ENCODE measurements around the gene CRADD. TPM values are rescaled to one million over a fixed set of nuclear protein-coding genes. Genes with fewer than 3 reads are reported as not detected.
A peak's percentile ranks its signal among the peaks of the same experiment; 100 is the strongest.

Gene CRADD
- total and polyA plus RNA-seq, 2 of the 4 experiments (the other 2 are of a cell fraction): 11.1 to 14.0 TPM

DNA sequence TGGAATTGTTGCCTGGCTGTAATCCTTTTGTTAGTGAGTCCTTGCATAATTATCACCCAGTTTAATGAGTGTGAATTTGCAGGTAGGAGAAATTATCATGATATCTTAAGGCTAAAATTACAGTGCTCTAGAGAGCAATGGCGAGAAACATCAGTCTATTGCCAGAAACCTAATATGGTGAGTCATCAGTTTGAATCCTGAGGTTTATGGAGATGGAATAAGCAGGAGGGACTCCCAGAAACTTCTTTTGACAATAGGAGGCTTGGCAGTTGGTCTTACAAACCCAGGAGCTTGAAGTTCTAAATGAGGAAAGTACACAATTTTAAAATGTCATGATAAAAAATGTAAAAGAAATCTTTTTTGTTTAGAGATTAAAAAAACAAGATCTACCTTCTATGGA lies 31.5 kb upstream of the CRADD start:
- H3K56ac ChIP-seq (ENCODE audit: extremely low read depth, insufficient read depth, low read length): no peak overlapping the region
- H3K4ac ChIP-seq (ENCODE audit: low read depth, low read length): no peak overlapping the region
- no peak overlapping the region for H2AFZ ChIP-seq (replicated peaks; ENCODE audit: low read length, poor library complexity)
- WGBS, 2 experiments (ENCODE audit: extremely low coverage in 2 of 2, insufficient read length in 1 of 2): no CpG with 5 or more reads among the region's 1 CpG
- CTCF ChIA-PET: interaction anchor here (0.6 kb wide), 1 partner anchor 643 kb away, joined by 3 read pairs; no protein-coding TSS in a partner anchor
- H3K23ac ChIP-seq (ENCODE audit: low read depth, low read length): no peak overlapping the region
- no peak overlapping the region for H2BK120ac ChIP-seq (ENCODE audit: low read depth, low read length)
- H3K36me3 ChIP-seq (ENCODE audit: control insufficient read depth, insufficient read depth, low read length): no peaks in the 10 kb centered on the region
- H2BK15ac ChIP-seq (ENCODE audit: low read depth, low read length): no peak overlapping the region
- in situ Hi-C loops (cut with MboI; ENCODE audit: low sequenced_read_pairs) (no loop called here), dilution Hi-C loops (cut with HindIII; ENCODE audit: low sequenced_read_pairs, unreplicated experiment) (no loop called here), intact Hi-C loops (cut with micrococcal nuclease) (no loop called here)
- no TSS peak for BruUV-seq (replicated peaks)
- no peak overlapping the region for H3K18ac ChIP-seq (ENCODE audit: low read depth, low read length)
- no peak overlapping the region for H4K8ac ChIP-seq (ENCODE audit: low read depth in 2 of 2, low read length in 2 of 2)
- POLR2A ChIA-PET (ENCODE audit: unreplicated experiment): no interaction called here
- H3K27ac ChIP-seq (ENCODE audit: insufficient read depth, low read length): no peak overlapping the region
- no peaks in the 10 kb centered on the region for H3K27me3 ChIP-seq (ENCODE audit: control insufficient read depth, insufficient read depth, low read length)
- H3K4me2 ChIP-seq (ENCODE audit: low read depth, low read length): no peak overlapping the region
- H3K79me1 ChIP-seq (ENCODE audit: low read depth in 1 of 2, low read length in 2 of 2): no peaks in the 10 kb centered on the region
- no peaks in the 10 kb centered on the region for H3K9me1 ChIP-seq (ENCODE audit: insufficient read depth, low read length)
- H3K9me3 ChIP-seq (ENCODE audit: control insufficient read depth, insufficient read depth, low read length): no peaks in the 10 kb centered on the region
- H4K91ac ChIP-seq (ENCODE audit: insufficient read depth, low read depth, low read length): no peak overlapping the region
- no peak overlapping the region for H2BK20ac ChIP-seq (ENCODE audit: low read depth, low read length)
- no peak overlapping the region for H2BK5ac ChIP-seq (ENCODE audit: low read depth, low read length, poor library complexity, severe bottlenecking)
- no peak overlapping the region for H3K4me3 ChIP-seq (ENCODE audit: insufficient read depth, low read depth, low read length)
- H3K14ac ChIP-seq (replicated peaks; ENCODE audit: low read depth, low read length): no peak overlapping the region
- H4K5ac ChIP-seq (ENCODE audit: low read depth, low read length): no peak overlapping the region
- no peak overlapping the region for H2AK5ac ChIP-seq (ENCODE audit: low read depth, low read length)
- H3K4me1 ChIP-seq (ENCODE audit: control insufficient read depth, insufficient read depth, low read length): no peaks in the 10 kb centered on the region
- H4K20me1 ChIP-seq (ENCODE audit: insufficient read depth, low read length): no peaks in the 10 kb centered on the region
- TF ChIP-seq CHD1 (IDR thresholded peaks at IDR 0.05; ENCODE audit: low read depth, low read length) (no peak), BHLHE40 (IDR thresholded peaks at IDR 0.05; ENCODE audit: low read depth, low read length) (no peak), FOS (IDR thresholded peaks at IDR 0.05; ENCODE audit: low read depth, low read length) (peak; percentile 72), RCOR1 (IDR thresholded peaks at IDR 0.05; ENCODE audit: insufficient replicate concordance, low read length) (no peak), CEBPB (IDR thresholded peaks at IDR 0.05; ENCODE audit: low read depth, low read length) (no peak), POLR2A (IDR thresholded peaks at IDR 0.05; ENCODE audit: low read depth, low read length) (no peak), MXI1 (IDR thresholded peaks at IDR 0.05; ENCODE audit: borderline replicate concordance, low read depth, low read length) (no peak), CTCF (conservative IDR thresholded peaks at IDR 0.05; ENCODE audit: low read depth, low read length) (no peak), MAFK (IDR thresholded peaks at IDR 0.05; ENCODE audit: low read depth, low read length) (peak; percentile 60)
- TF ChIP-seq, protein P1, sequence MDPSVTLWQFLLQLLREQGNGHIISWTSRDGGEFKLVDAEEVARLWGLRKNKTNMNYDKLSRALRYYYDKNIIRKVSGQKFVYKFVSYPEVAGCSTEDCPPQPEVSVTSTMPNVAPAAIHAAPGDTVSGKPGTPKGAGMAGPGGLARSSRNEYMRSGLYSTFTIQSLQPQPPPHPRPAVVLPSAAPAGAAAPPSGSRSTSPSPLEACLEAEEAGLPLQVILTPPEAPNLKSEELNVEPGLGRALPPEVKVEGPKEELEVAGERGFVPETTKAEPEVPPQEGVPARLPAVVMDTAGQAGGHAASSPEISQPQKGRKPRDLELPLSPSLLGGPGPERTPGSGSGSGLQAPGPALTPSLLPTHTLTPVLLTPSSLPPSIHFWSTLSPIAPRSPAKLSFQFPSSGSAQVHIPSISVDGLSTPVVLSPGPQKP (IDR thresholded peaks at IDR 0.05; ENCODE audit: borderline replicate concordance, low read depth, low read length): no peak
- H3K9ac ChIP-seq (ENCODE audit: low read depth, low read length): no peak overlapping the region
- DNase-seq: peak; percentile 71
- peak; percentile 56; the same call in 1 of the 2 replicates for ATAC-seq (ENCODE audit: low read depth)
- H2AK9ac ChIP-seq (replicated peaks; ENCODE audit: low read depth, low read length, poor library complexity): no peak overlapping the region

Data from IMR-90 (cell line).